ENCODE measurements around the gene NYAP1. TPM values are rescaled to one million over a fixed set of nuclear protein-coding genes. Genes with fewer than 3 reads are reported as not detected.

The NYAP1 gene
- total and polyA plus RNA-seq, 7 donors = 0.08 to 0.32 (median 0.15) TPM

GRCh38 chr7:100506356-100506923 lies 22.7 kb downstream of the NYAP1 start:
- WGBS, 3 donors = 61 to 69% (median 61%) methylated on average over 8 of the region's 8 CpGs
- no peak for TF ChIP-seq CTCF (IDR thresholded peaks at IDR 0.05)
- ATAC-seq (no peak), DNase-seq (no peak)
- intact Hi-C loops (cut with DNase I) = no loop called here
- H3K27me3 ChIP-seq (ENCODE audit: insufficient read depth in 3 of 3, low read length in 2 of 3) = peaks cover 0 to 9% (median 4%) of the 10 kb centered on the region in 3 donors
- H3K9me3 ChIP-seq = no peaks in the 10 kb centered on the region
- H3K27ac ChIP-seq = no peak overlapping the region
- no peaks in the 10 kb centered on the region for H3K4me1 ChIP-seq
- H3K4me3 ChIP-seq = no peak overlapping the region
- no peaks in the 10 kb centered on the region for H3K36me3 ChIP-seq (ENCODE audit: insufficient read depth in 1 of 2, low read depth in 1 of 2)

- intact Hi-C loops (cut with DNase I) = no loop called here
- Histone ChIP-seq H3K36me3 (ENCODE audit: insufficient read depth in 1 of 2, low read depth in 1 of 2) (no peaks in the 10 kb centered on the region), H3K9me3 (no peaks in the 10 kb centered on the region), H3K27ac (no peak overlapping the region), H3K4me3 (no peak overlapping the region), H3K27me3 (ENCODE audit: insufficient read depth in 3 of 3, low read length in 2 of 3) (peaks cover 0 to 9% (median 2%) of the 10 kb centered on the region in 3 donors), H3K4me1 (no peaks in the 10 kb centered on the region)
- ATAC-seq (no peak), DNase-seq (no peak)
- no peak for TF ChIP-seq CTCF (IDR thresholded peaks at IDR 0.05)
- 16 to 25% (median 22%) methylated on average over 15 of the region's 15 CpGs for WGBS, 3 donors
These were observed 25.5 kb downstream of the NYAP1 start for GRCh38 chr7:100509231-100509630.

GRCh38 chr7:100510437-100511239 lies 26.9 kb downstream of the NYAP1 start:
- Histone ChIP-seq H3K27ac (no peak overlapping the region), H3K4me1 (no peaks in the 10 kb centered on the region), H3K36me3 (ENCODE audit: insufficient read depth in 1 of 2, low read depth in 1 of 2) (no peaks in the 10 kb centered on the region), H3K4me3 (no peak overlapping the region), H3K9me3 (no peaks in the 10 kb centered on the region), H3K27me3 (ENCODE audit: insufficient read depth in 3 of 3, low read length in 2 of 3) (peaks cover 0 to 9% (median 2%) of the 10 kb centered on the region in 3 donors)
- ATAC-seq (no peak), DNase-seq (no peak)
- no peak for TF ChIP-seq CTCF (IDR thresholded peaks at IDR 0.05)
- intact Hi-C loops (cut with DNase I) = no loop called here
- 90 to 91% (median 91%) methylated on average over 9 of the region's 9 CpGs for WGBS, 3 donors

GRCh38 chr7:100513212-100513810 lies 29.6 kb downstream of the NYAP1 start:
- ATAC-seq = no peak
- Histone ChIP-seq H3K27me3 (ENCODE audit: insufficient read depth in 3 of 3, low read length in 2 of 3) (peaks cover 0 to 9% (median 2%) of the 10 kb centered on the region in 3 donors), H3K4me1 (no peaks in the 10 kb centered on the region), H3K27ac (no peak overlapping the region), H3K36me3 (ENCODE audit: insufficient read depth in 1 of 2, low read depth in 1 of 2) (no peaks in the 10 kb centered on the region), H3K9me3 (no peaks in the 10 kb centered on the region), H3K4me3 (no peak overlapping the region)
- no peak for TF ChIP-seq CTCF (IDR thresholded peaks at IDR 0.05)
- intact Hi-C loops (cut with DNase I) = no loop called here
- 86% methylated on average over 9 of the region's 9 CpGs for WGBS, 3 donors
- no peak for DNase-seq
